Lung (tissue), 12 donors: Measurements from ENCODE around the gene FAM81B. TPM values are rescaled to one million over a fixed set of nuclear protein-coding genes. Genes with fewer than 3 reads are reported as not detected.
A peak's percentile ranks its signal among the peaks of the same experiment; 100 is the strongest.

ENCODE experiments used
- ATAC-seq: fragments of 200-7000 bp; cut with Tn5 transposase; one replicate; pipeline ENCODE4 v1.9.1; 2020; ENCODE audit warnings: moderate number of reproducible peaks; ENCODE audit not compliant: insufficient read depth, low FRiP score
- DNase-seq, 3 donors: peaks; one replicate each; pipeline ENCODE4 v3.0.0-alpha.2; 2013 to 2017
- H3K27ac ChIP-seq, 2 donors: one replicate each; pipeline ENCODE4 v1.5.1; 2013; ENCODE audit warnings: mild to moderate bottlenecking in 2 of 2, moderate library complexity in 2 of 2, control low read depth in 1 of 2, inconsistent platforms in 1 of 2, low read depth in 1 of 2, low read length in 1 of 2
- H3K27me3 ChIP-seq, 3 donors: one replicate each; pipeline ENCODE4 v1.5.1; 2013; ENCODE audit warnings: low read length in 2 of 3; ENCODE audit not compliant: control insufficient read depth in 3 of 3, insufficient read depth in 3 of 3
- H3K36me3 ChIP-seq, 4 donors: one replicate each; pipeline ENCODE4 v1.5.1; 2013; ENCODE audit warnings: low read length in 4 of 4, mild to moderate bottlenecking in 1 of 4, moderate library complexity in 1 of 4; ENCODE audit not compliant: control insufficient read depth in 4 of 4, insufficient read depth in 4 of 4
- H3K4me1 ChIP-seq, 5 donors: one replicate each; pipeline ENCODE4 v1.5.1; 2013; ENCODE audit warnings: low read length in 5 of 5, mild to moderate bottlenecking in 2 of 5, moderate library complexity in 1 of 5; ENCODE audit not compliant: control insufficient read depth in 5 of 5, insufficient read depth in 5 of 5
- H3K4me3 ChIP-seq: one replicate; pipeline ENCODE4 v1.5.1; 2013; ENCODE audit warnings: mild to moderate bottlenecking, control low read depth, moderate library complexity
- H3K9ac ChIP-seq, 2 donors: one replicate each; pipeline ENCODE4 v1.5.1; 2013; ENCODE audit warnings: low read length in 2 of 2, control low read depth in 1 of 2; ENCODE audit not compliant: insufficient read depth in 1 of 2
- H3K9me3 ChIP-seq, 4 donors: one replicate each; pipeline ENCODE4 v1.5.1; 2013; ENCODE audit warnings: low read length in 3 of 4, mild to moderate bottlenecking in 1 of 4, moderate library complexity in 1 of 4; ENCODE audit not compliant: control insufficient read depth in 4 of 4, insufficient read depth in 3 of 4
- WGBS, 2 donors: extraction: QIAGEN DNeasy Blood & Tissue Kit; methylation state at CpG; one replicate each; pipeline ENCODE4 v1.1.7; 2013; 5-methylcytosine and 5-hydroxymethylcytosine counted together
- polyA plus RNA-seq, 2 donors: library from polyadenylated mRNA; stranded (reverse); fragments of 200-250 nt; gene quantifications; one replicate each; pipeline ENCODE4 v1.2.1, GENCODE V29; 2013
- total RNA-seq, 2 donors: library from RNA; depleted of rRNA in 1 of 2; stranded (reverse); fragments of >200 nt in 1 of 2; gene quantifications; one replicate each; pipeline ENCODE4 v1.2.1, GENCODE V29; 2014 to 2021
- TF ChIP-seq, protein P1 (sequence below): IDR thresholded peaks from 2 replicates; pipeline ENCODE4 v1.5.1; 2012; ENCODE audit warnings: mild to moderate bottlenecking; ENCODE audit errors: control extremely low read depth, extremely low read depth
- donor health status: control.
- donor health status: control.
- donor health status: Bipolar disorder and iron deficiency.
- donor health status: healthy.
- donor health status: DM: yes; HTN: yes; CAD: no.

The FAM81B gene
- total and polyA plus RNA-seq, 4 donors = 8.6 to 25.5 (median 18.4) TPM

DNA sequence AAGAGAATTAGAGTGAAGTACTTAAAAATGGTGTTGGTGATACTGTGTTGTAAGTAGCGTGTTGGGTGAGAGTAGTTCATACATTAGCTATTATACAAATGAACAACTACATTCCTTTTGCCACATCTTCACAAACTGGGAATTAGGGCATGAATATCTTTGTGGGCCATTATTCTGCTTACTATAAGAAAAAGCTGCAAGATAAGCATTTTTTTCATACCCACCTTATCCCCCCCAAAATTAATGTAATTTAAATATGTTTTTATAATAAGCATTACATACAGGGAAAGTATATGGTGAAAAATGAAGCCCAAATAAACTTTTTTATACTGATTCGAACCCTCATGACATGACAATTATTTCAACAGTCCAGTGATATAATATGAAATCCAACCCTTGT lies 69.5 kb downstream of the FAM81B start:
- no peak overlapping the region for H3K9ac ChIP-seq
- H3K4me3 ChIP-seq = no peak overlapping the region
- no peak for ATAC-seq
- peaks cover 8 to 20% (median 10%) of the 10 kb centered on the region in 4 donors for H3K36me3 ChIP-seq
- H3K4me1 ChIP-seq = peaks cover 0 to 2% (median 0%) of the 10 kb centered on the region in 5 donors
- TF ChIP-seq, protein P1, sequence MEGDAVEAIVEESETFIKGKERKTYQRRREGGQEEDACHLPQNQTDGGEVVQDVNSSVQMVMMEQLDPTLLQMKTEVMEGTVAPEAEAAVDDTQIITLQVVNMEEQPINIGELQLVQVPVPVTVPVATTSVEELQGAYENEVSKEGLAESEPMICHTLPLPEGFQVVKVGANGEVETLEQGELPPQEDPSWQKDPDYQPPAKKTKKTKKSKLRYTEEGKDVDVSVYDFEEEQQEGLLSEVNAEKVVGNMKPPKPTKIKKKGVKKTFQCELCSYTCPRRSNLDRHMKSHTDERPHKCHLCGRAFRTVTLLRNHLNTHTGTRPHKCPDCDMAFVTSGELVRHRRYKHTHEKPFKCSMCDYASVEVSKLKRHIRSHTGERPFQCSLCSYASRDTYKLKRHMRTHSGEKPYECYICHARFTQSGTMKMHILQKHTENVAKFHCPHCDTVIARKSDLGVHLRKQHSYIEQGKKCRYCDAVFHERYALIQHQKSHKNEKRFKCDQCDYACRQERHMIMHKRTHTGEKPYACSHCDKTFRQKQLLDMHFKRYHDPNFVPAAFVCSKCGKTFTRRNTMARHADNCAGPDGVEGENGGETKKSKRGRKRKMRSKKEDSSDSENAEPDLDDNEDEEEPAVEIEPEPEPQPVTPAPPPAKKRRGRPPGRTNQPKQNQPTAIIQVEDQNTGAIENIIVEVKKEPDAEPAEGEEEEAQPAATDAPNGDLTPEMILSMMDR = no peak
- WGBS, 2 donors = 95 to 97% methylated on average over 2 of the region's 2 CpGs
- H3K9me3 ChIP-seq = no peaks in the 10 kb centered on the region
- DNase-seq = no peak
- no peaks in the 10 kb centered on the region for H3K27me3 ChIP-seq
- H3K27ac ChIP-seq = no peak overlapping the region

DNA sequence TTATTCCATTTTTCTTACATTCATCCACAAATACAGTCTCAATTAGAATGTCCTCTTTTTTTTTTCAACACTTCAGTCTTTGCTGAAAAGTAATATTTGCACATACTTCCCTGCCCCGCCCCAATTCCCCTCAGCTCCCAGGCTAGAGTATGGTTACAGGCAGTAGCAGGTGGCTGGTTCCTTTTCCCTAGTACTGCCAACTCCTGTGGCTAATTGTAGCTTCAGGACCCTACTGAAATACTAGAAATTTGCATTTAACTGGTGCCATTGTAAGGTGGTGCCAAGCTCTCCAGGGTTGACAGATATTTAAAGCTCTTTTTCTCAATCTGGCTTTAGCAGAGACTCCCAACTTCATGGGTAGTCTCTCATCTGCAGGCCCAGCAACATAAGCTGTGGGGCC lies 80.3 kb downstream of the FAM81B start:
- TF ChIP-seq, protein P1 = no peak
- H3K36me3 ChIP-seq = peaks cover 10 to 26% (median 18%) of the 10 kb centered on the region in 4 donors
- H3K27ac ChIP-seq = no peak overlapping the region
- WGBS, 2 donors = 84 to 86% methylated on average over 1 of the region's 1 CpG
- no peaks in the 10 kb centered on the region for H3K27me3 ChIP-seq
- no peak overlapping the region for H3K4me3 ChIP-seq
- DNase-seq = peak; percentile 30 to 66 (median 43)
- no peaks in the 10 kb centered on the region for H3K9me3 ChIP-seq
- no peak overlapping the region for H3K9ac ChIP-seq
- H3K4me1 ChIP-seq = no peaks in the 10 kb centered on the region
- ATAC-seq = no peak

DNA sequence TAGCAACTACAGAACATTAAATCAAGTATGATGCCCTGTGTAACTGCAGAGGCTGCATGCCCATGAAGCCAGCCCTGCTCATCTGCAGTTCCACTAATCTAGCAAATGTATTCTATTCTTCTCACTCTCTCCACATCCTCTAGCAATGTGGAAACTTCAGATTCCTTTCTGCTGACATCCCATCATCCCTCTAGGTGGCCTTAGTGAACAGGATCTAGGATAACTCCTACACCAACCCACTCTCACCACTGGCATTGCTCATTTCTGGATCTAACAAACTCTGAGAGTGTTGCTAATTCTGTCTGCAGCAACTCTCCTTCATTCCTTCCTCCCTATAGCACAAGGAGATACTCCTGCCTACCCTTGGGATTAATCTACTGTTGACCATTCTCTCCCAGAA lies 80.8 kb downstream of the FAM81B start:
- H3K27me3 ChIP-seq = no peaks in the 10 kb centered on the region

More for the DNA sequence above, 80.8 kb downstream of the FAM81B start:
- Histone ChIP-seq H3K9ac (no peak overlapping the region), H3K4me1 (no peaks in the 10 kb centered on the region), H3K9me3 (no peaks in the 10 kb centered on the region), H3K36me3 (peaks cover 10 to 26% (median 18%) of the 10 kb centered on the region in 4 donors), H3K27ac (no peak overlapping the region), H3K4me3 (no peak overlapping the region)
- TF ChIP-seq, protein P1 = no peak
- DNase-seq (no peak), ATAC-seq (no peak)
